ENCODE data around the gene AP1AR. TPM values are rescaled to one million over a fixed set of nuclear protein-coding genes. Genes with fewer than 3 reads are reported as not detected.

Gene AP1AR
- total RNA-seq, 1 experiment from 2014 or later: 30.8 TPM

- no peak overlapping the region for H3K27ac Mint-ChIP-seq (ENCODE audit: unreplicated experiment)
- H3K4me1 Mint-ChIP-seq (ENCODE audit: low read depth, unreplicated experiment): peaks cover 32% of the 10 kb centered on the region
- no peak for DNase-seq
- no peaks in the 10 kb centered on the region for H3K9me3 Mint-ChIP-seq (ENCODE audit: low read depth, unreplicated experiment)
- H3K36me3 Mint-ChIP-seq (ENCODE audit: insufficient read depth, unreplicated experiment): peaks cover 5% of the 10 kb centered on the region
- H3K27me3 Mint-ChIP-seq (ENCODE audit: unreplicated experiment): no peaks in the 10 kb centered on the region
- H3K4me3 Mint-ChIP-seq (ENCODE audit: low read depth, unreplicated experiment): no peak overlapping the region
- BruUV-seq (replicated peaks): no TSS peak
- intact Hi-C loops (cut with micrococcal nuclease; ENCODE audit: unreplicated experiment): no loop called here
- CTCF ChIA-PET: no interaction called here
- no peak for TF ChIP-seq CTCF (IDR thresholded peaks at IDR 0.05; ENCODE audit: unreplicated experiment)
Observed at GRCh38 chr4:112238833-112239232, 7.2 kb downstream of the AP1AR start.

DNA sequence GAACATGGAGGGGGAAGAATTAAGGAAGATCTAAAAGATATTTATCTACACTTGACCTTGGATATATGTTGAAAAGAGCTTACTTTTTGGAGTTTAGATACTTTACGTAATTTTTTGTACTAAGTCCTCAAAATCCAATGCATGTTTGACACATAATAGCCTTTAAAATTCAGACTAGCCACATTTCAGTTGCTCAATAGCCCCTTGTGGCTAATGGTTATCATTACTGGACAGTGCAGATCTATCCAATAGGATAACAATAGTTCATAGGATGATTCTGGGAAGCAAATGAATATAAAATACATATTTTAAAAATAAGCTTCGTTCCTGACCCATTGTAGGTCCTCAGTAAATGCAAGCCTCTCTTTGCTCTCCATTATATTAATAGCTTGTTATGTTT is 13.8 kb downstream of the AP1AR start:
- Mint-ChIP-seq H3K27ac (ENCODE audit: unreplicated experiment) (no peak overlapping the region), H3K27me3 (ENCODE audit: unreplicated experiment) (no peaks in the 10 kb centered on the region), H3K4me3 (ENCODE audit: low read depth, unreplicated experiment) (no peak overlapping the region), H3K9me3 (ENCODE audit: low read depth, unreplicated experiment) (no peaks in the 10 kb centered on the region), H3K4me1 (ENCODE audit: low read depth, unreplicated experiment) (peaks cover 2% of the 10 kb centered on the region), H3K36me3 (ENCODE audit: insufficient read depth, unreplicated experiment) (no peaks in the 10 kb centered on the region)
- CTCF ChIA-PET: no interaction called here
- intact Hi-C loops (cut with micrococcal nuclease; ENCODE audit: unreplicated experiment): no loop called here
- BruUV-seq (replicated peaks): no TSS peak
- TF ChIP-seq CTCF (IDR thresholded peaks at IDR 0.05; ENCODE audit: unreplicated experiment): no peak
- DNase-seq: no peak

- CTCF ChIA-PET: no interaction called here
- no peak for TF ChIP-seq CTCF (IDR thresholded peaks at IDR 0.05; ENCODE audit: unreplicated experiment)
- H3K27ac Mint-ChIP-seq (ENCODE audit: unreplicated experiment): no peak overlapping the region
Observed at GRCh38 chr4:112247021-112247420, 15.4 kb downstream of the AP1AR start.

DNA sequence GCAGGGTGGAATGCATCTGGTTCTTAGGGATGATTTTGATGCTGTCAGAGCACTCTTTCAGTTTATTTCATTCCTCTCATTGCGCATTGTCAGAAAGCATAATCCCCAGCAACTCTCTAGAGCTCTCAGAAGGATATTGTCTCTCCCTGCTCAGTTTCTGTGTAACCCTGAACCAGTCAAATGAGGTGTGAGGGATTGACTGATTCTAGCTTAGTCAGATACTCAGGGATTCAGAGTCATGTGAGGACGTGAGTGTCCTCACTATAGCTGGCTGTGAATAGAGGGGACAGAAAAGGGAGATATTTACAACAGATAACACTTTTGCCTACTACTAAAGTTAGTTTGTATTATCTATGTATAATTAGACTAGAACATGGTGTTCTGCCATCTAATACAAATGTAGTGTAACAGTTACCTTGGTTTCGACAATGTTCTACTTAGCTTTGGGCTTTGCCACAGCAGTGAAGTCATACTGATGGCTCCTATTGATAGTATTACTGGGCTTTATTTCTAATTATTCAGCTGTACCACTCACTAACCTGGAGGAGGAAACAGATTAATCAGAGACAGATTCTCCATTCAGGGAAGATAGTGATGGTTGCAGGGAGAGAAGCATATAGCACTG is 19.5 kb downstream of the AP1AR start:
- BruUV-seq (replicated peaks): no TSS peak
- Mint-ChIP-seq H3K27me3 (ENCODE audit: unreplicated experiment) (no peaks in the 10 kb centered on the region), H3K27ac (ENCODE audit: unreplicated experiment) (no peak overlapping the region), H3K4me1 (ENCODE audit: low read depth, unreplicated experiment) (no peaks in the 10 kb centered on the region), H3K9me3 (ENCODE audit: low read depth, unreplicated experiment) (no peaks in the 10 kb centered on the region), H3K36me3 (ENCODE audit: insufficient read depth, unreplicated experiment) (peaks cover 5% of the 10 kb centered on the region), H3K4me3 (ENCODE audit: low read depth, unreplicated experiment) (no peak overlapping the region)
- DNase-seq: no peak
- intact Hi-C loops (cut with micrococcal nuclease; ENCODE audit: unreplicated experiment): no loop called here
- CTCF ChIA-PET: no interaction called here
- no peak for TF ChIP-seq CTCF (IDR thresholded peaks at IDR 0.05; ENCODE audit: unreplicated experiment)

More at GRCh38 chr4:112247021-112247420, 15.4 kb downstream of the AP1AR start:
- intact Hi-C loops (cut with micrococcal nuclease; ENCODE audit: unreplicated experiment): no loop called here
- Mint-ChIP-seq H3K4me1 (ENCODE audit: low read depth, unreplicated experiment) (no peaks in the 10 kb centered on the region), H3K4me3 (ENCODE audit: low read depth, unreplicated experiment) (no peak overlapping the region), H3K36me3 (ENCODE audit: insufficient read depth, unreplicated experiment) (no peaks in the 10 kb centered on the region), H3K9me3 (ENCODE audit: low read depth, unreplicated experiment) (no peaks in the 10 kb centered on the region), H3K27me3 (ENCODE audit: unreplicated experiment) (no peaks in the 10 kb centered on the region)
- no TSS peak for BruUV-seq (replicated peaks)
- DNase-seq: no peak

Measured in Calu3 (cell line).